ENCODE data around the gene PCDH1.

PCDH1 gene

GRCh38 chr5:141853895-141854626 is 24.1 kb downstream of the PCDH1 start:
- TF ChIP-seq, protein P1, sequence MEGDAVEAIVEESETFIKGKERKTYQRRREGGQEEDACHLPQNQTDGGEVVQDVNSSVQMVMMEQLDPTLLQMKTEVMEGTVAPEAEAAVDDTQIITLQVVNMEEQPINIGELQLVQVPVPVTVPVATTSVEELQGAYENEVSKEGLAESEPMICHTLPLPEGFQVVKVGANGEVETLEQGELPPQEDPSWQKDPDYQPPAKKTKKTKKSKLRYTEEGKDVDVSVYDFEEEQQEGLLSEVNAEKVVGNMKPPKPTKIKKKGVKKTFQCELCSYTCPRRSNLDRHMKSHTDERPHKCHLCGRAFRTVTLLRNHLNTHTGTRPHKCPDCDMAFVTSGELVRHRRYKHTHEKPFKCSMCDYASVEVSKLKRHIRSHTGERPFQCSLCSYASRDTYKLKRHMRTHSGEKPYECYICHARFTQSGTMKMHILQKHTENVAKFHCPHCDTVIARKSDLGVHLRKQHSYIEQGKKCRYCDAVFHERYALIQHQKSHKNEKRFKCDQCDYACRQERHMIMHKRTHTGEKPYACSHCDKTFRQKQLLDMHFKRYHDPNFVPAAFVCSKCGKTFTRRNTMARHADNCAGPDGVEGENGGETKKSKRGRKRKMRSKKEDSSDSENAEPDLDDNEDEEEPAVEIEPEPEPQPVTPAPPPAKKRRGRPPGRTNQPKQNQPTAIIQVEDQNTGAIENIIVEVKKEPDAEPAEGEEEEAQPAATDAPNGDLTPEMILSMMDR (IDR thresholded peaks at IDR 0.05; ENCODE audit: low read depth, low read length, missing control alignments), result no peak
- no peak for DNase-seq (ENCODE audit: low read depth)
- H3K4me3 ChIP-seq (ENCODE audit: low read depth, low read length), result no peak overlapping the region

DNA sequence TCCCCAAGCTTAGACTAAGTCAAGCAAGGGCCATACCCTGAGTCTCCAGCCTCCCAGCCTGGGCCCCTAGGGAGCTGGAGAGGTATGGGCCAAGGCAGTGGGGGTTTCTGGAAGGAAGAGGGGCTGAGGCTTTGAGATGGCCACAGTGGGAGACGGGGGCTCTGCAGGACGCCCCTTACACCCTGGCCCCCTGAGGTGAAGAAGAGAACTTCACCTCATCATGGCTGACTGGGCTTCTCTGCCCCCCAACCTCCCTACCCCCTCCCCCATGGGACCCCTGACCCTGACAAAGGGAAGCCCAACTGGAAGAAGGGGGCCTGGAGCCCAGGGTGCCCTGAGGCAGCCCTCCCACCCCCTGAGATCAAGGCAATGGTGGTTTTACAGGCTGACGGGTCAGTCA is 25.8 kb downstream of the PCDH1 start:
- TF ChIP-seq, protein P1 (IDR thresholded peaks at IDR 0.05; ENCODE audit: low read depth, low read length, missing control alignments), result peak; percentile 11
- no peak for DNase-seq (ENCODE audit: low read depth)
- H3K4me3 ChIP-seq (ENCODE audit: low read depth, low read length), result no peak overlapping the region

- TF ChIP-seq, protein P1 (IDR thresholded peaks at IDR 0.05; ENCODE audit: low read depth, low read length, missing control alignments), result no peak
- no peak for DNase-seq (ENCODE audit: low read depth)
- no peak overlapping the region for H3K4me3 ChIP-seq (ENCODE audit: low read depth, low read length)
Measured at GRCh38 chr5:141851195-141851874, 26.9 kb downstream of the PCDH1 start.

DNA sequence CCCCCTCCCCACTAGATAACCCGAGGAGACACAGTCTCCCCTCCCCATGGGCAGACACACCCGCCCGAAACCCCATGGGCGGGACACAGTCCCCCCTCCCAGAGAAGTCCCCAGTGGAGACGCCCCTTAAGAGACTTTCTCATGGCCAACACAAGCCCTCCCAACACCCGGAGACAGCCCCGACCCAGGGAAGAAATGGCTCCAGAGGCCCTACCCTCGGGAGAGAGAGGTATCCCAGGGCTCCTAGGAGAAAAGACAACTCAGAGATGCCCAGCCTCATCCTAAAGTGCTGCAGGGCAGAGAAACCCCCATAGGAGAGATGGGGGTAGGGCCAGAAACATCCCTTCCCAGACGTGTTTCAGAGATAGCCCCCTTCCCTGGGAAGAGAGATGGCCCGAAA is 27.4 kb downstream of the PCDH1 start:
- no peak for DNase-seq (ENCODE audit: low read depth)
- no peak overlapping the region for H3K4me3 ChIP-seq (ENCODE audit: low read depth, low read length)

DNA sequence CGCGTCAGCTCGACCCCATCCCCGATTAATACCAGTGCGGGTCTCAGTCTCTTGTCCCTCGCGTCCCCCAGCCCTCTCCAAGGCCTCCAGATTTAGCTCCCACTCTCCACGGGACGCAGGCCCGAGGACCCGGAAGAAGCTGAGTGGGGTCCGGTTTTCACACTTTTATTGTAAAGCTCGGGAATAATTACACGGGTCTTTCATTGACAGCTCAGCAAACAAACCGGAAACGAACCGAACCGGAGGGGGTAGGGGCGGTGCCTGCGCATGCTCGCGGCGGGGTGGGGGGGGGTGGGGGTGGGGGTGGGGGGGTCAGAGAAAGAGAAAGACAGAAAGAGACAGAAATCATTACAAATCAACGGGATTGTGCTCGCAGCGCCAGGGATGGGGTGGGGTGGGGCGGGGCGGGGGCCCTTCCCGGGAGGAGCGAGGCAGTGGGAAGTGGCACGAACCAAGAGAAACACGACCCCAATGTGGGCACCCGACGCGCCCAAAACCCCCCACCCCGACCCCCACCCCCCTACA is 27.9 kb downstream of the PCDH1 start:
- DNase-seq (ENCODE audit: low read depth), result no peak
- H3K4me3 ChIP-seq (ENCODE audit: low read depth, low read length), result peak overlapping the region; percentile 65
- TF ChIP-seq, protein P1 (IDR thresholded peaks at IDR 0.05; ENCODE audit: low read depth, low read length, missing control alignments), result no peak

More for the DNA sequence above, 27.4 kb downstream of the PCDH1 start:
- TF ChIP-seq, protein P1 (IDR thresholded peaks at IDR 0.05; ENCODE audit: low read depth, low read length, missing control alignments), result no peak

DNA sequence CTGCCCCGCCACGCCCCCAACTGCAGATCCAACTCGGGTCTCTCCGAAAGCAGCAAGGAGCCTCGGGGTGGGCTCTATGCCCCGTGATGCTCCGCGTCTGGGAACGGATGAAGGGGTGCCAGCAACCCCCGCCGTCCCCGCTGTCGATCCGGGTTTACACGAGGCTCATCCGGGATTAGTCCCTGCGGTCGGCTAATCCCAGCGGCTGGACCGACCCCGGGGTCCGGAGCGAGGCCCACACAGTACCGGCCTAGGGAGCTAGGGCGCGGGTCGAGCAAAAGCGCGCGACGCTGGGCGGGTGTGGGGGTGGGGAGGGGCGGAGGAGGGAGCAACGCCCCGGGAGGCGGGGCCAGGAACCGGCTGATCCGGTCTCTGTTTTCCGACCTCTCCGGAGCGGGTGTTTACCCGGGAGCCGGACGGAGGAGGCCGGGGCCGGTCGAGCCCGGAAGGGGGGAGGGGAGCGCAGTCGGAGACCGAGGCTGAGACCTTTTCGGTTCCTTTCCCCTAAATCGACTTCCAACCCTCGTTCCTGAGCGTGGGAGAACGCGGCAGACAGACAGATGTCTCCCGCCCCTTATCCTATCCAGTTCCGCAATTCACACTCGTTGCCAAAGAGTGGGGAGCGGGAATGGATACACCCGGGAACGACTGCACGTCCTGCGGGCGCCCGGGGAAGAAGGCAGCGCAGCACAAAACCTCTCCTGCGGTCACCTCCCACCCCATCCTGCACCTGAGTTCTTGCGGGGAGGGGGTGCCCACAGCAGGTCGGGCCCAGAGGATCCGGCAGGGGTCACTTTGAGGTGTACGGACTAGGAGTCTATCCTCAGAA is 28.6 kb downstream of the PCDH1 start:
- no peak for DNase-seq (ENCODE audit: low read depth)
- H3K4me3 ChIP-seq (ENCODE audit: low read depth, low read length), result peak overlapping the region; percentile 65
- TF ChIP-seq, protein P1 (IDR thresholded peaks at IDR 0.05; ENCODE audit: low read depth, low read length, missing control alignments), result no peak
